ENCODE measurements around the gene SUPT5H. TPM values are rescaled to one million over a fixed set of nuclear protein-coding genes. Genes with fewer than 3 reads are reported as not detected.

The SUPT5H gene
- total and polyA plus RNA-seq, 4 donors, result 35.9 to 158 (median 112) TPM

GRCh38 chr19:39408392-39409207 is 36.8 kb upstream of the SUPT5H start:
- peak overlapping the region; percentile 92 for H3K4me3 ChIP-seq (ENCODE audit: low read depth, low read length)
- no peak for DNase-seq (ENCODE audit: low read depth in 4 of 6, low spot score in 6 of 6)
- peaks cover 10% of the 10 kb centered on the region for H3K36me3 ChIP-seq (ENCODE audit: control insufficient read depth, insufficient read depth, low read length)
- peaks cover 45% of the 10 kb centered on the region for H3K27me3 ChIP-seq (ENCODE audit: control insufficient read depth, insufficient read depth, low read length)
- H3K9me3 ChIP-seq (ENCODE audit: control insufficient read depth, insufficient read depth, low read length), result no peaks in the 10 kb centered on the region
- WGBS (ENCODE audit: insufficient coverage), result 78% methylated on average over 14 of the region's 20 CpGs
- peak overlapping the region; percentile 92 for H3K27ac ChIP-seq (ENCODE audit: low read depth, low read length)
- peaks cover 57% of the 10 kb centered on the region for H3K4me1 ChIP-seq (ENCODE audit: control insufficient read depth, insufficient read depth, low read length)

DNA sequence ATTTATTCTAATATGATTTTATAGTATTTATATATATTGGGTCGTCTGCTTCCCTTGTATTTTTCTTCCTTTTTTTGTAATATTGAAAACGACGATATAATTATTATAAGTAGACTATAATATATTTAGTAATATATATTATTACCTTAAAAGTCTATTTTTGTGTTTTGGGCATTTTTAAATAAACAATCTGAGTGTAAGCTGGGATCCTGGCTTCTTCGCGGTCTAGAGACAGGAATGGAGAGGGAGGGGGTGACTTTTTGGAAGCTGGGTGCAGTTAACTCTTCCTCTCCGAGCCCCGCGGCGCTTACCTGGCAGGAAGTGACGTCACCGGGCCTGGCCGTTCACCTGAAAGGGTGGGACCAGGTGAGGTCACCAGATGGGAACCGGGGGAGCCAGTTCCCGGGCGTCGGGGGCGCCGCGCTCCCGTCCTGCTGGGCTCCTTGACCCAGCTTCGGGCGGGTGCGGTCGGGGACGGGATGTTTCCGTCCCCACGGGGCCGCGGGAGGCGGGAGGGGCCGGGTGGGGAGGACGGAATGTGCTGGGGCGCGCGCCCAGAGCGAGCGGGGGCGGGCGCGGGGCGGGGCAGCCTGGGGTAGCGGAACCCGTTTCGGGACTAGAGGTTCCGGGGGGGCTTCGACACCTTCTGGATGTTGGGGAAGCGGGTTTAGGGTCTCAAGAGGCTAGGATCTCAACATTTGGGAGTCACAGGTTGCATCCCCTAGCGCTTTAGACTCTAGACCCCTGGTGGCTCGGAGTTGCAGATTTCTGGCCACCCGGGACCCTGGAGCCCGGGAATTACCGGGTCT is 36.0 kb upstream of the SUPT5H start:
- peaks cover 42% of the 10 kb centered on the region for H3K27me3 ChIP-seq (ENCODE audit: control insufficient read depth, insufficient read depth, low read length)

GRCh38 chr19:39410017-39410830 is 35.2 kb upstream of the SUPT5H start:
- no peaks in the 10 kb centered on the region for H3K9me3 ChIP-seq (ENCODE audit: control insufficient read depth, insufficient read depth, low read length)
- peaks cover 16% of the 10 kb centered on the region for H3K36me3 ChIP-seq (ENCODE audit: control insufficient read depth, insufficient read depth, low read length)
- H3K4me1 ChIP-seq (ENCODE audit: control insufficient read depth, insufficient read depth, low read length), result peaks cover 67% of the 10 kb centered on the region
- peak overlapping the region; percentile 51 for H3K4me3 ChIP-seq (ENCODE audit: low read depth, low read length)
- DNase-seq (ENCODE audit: low read depth in 4 of 6, low spot score in 6 of 6), result no peak
- H3K27ac ChIP-seq (ENCODE audit: low read depth, low read length), result peak overlapping the region; percentile 98
- peaks cover 42% of the 10 kb centered on the region for H3K27me3 ChIP-seq (ENCODE audit: control insufficient read depth, insufficient read depth, low read length)
- 5% methylated on average over 35 of the region's 35 CpGs for WGBS (ENCODE audit: insufficient coverage)

More for the DNA sequence above, 36.0 kb upstream of the SUPT5H start:
- 1% methylated on average over 42 of the region's 52 CpGs for WGBS (ENCODE audit: insufficient coverage)
- Histone ChIP-seq H3K36me3 (ENCODE audit: control insufficient read depth, insufficient read depth, low read length) (peaks cover 10% of the 10 kb centered on the region), H3K4me1 (ENCODE audit: control insufficient read depth, insufficient read depth, low read length) (peaks cover 59% of the 10 kb centered on the region), H3K9me3 (ENCODE audit: control insufficient read depth, insufficient read depth, low read length) (no peaks in the 10 kb centered on the region), H3K4me3 (ENCODE audit: low read depth, low read length) (peak overlapping the region; percentile 51), H3K27ac (ENCODE audit: low read depth, low read length) (peak overlapping the region; percentile 98)
- peak in 2 of 6 donors; percentile 61 to 69 for DNase-seq (ENCODE audit: low read depth in 4 of 6, low spot score in 6 of 6)

DNA sequence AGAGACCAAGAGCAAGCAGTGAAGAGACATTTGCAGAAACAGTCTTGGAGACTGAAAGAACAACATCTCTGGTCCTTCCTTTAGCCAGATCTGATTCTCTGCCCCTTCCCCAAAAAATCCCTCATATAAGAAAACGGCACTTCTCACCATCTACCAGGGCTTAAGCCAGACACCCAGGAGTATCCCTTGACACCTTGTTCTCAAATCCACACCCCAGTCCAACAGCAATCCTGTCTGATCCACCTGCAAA is 34.6 kb upstream of the SUPT5H start:
- Histone ChIP-seq H3K27ac (ENCODE audit: low read depth, low read length) (peak overlapping the region; percentile 98), H3K4me3 (ENCODE audit: low read depth, low read length) (no peak overlapping the region), H3K36me3 (ENCODE audit: control insufficient read depth, insufficient read depth, low read length) (peaks cover 21% of the 10 kb centered on the region), H3K27me3 (ENCODE audit: control insufficient read depth, insufficient read depth, low read length) (peaks cover 42% of the 10 kb centered on the region), H3K4me1 (ENCODE audit: control insufficient read depth, insufficient read depth, low read length) (peaks cover 72% of the 10 kb centered on the region), H3K9me3 (ENCODE audit: control insufficient read depth, insufficient read depth, low read length) (no peaks in the 10 kb centered on the region)
- WGBS (ENCODE audit: insufficient coverage), result 68% methylated on average over 1 of the region's 1 CpG
- DNase-seq (ENCODE audit: low read depth in 4 of 6, low spot score in 6 of 6), result no peak

- H3K9me3 ChIP-seq (ENCODE audit: control insufficient read depth, insufficient read depth, low read length), result no peaks in the 10 kb centered on the region
- peaks cover 71% of the 10 kb centered on the region for H3K4me1 ChIP-seq (ENCODE audit: control insufficient read depth, insufficient read depth, low read length)
- DNase-seq (ENCODE audit: low read depth in 4 of 6, low spot score in 6 of 6), result peak in 1 of 6 donors; percentile 54
- H3K4me3 ChIP-seq (ENCODE audit: low read depth, low read length), result peak overlapping the region; percentile 91
- H3K27me3 ChIP-seq (ENCODE audit: control insufficient read depth, insufficient read depth, low read length), result peaks cover 38% of the 10 kb centered on the region
- peaks cover 26% of the 10 kb centered on the region for H3K36me3 ChIP-seq (ENCODE audit: control insufficient read depth, insufficient read depth, low read length)
- WGBS (ENCODE audit: insufficient coverage), result 49% methylated on average over 5 of the region's 9 CpGs
- peak overlapping the region; percentile 98 for H3K27ac ChIP-seq (ENCODE audit: low read depth, low read length)
These were observed 34.1 kb upstream of the SUPT5H start for GRCh38 chr19:39411081-39411831.

DNA sequence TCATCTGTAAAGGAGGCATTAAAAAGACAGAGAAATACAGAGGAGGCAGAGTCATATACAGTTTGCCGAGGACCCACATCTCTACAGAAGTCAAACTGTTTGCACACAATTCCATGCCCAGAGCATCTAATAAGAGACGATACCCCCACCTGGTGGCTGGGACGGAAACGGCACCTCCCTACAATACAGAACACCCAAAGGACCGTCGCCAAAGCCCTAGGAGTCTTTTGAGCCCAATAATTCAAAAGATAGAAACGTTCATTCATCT is 33.6 kb upstream of the SUPT5H start:
- Histone ChIP-seq H3K4me3 (ENCODE audit: low read depth, low read length) (peak overlapping the region; percentile 91), H3K36me3 (ENCODE audit: control insufficient read depth, insufficient read depth, low read length) (peaks cover 32% of the 10 kb centered on the region), H3K27me3 (ENCODE audit: control insufficient read depth, insufficient read depth, low read length) (peaks cover 36% of the 10 kb centered on the region), H3K4me1 (ENCODE audit: control insufficient read depth, insufficient read depth, low read length) (peaks cover 69% of the 10 kb centered on the region), H3K27ac (ENCODE audit: low read depth, low read length) (peak overlapping the region; percentile 98), H3K9me3 (ENCODE audit: control insufficient read depth, insufficient read depth, low read length) (no peaks in the 10 kb centered on the region)
- peak in 5 of 6 donors; percentile 74 to 96 (median 80) for DNase-seq (ENCODE audit: low read depth in 4 of 6, low spot score in 6 of 6)
- WGBS (ENCODE audit: insufficient coverage), result 0% methylated on average over 2 of the region's 7 CpGs

GRCh38 chr19:39412100-39412866 is 33.1 kb upstream of the SUPT5H start, which contains the start of gene PLEKHG2:
PLEKHG2 (plus strand) TSS chr19:39412669; CDS start chr19:39414087, 1,418 bp downstream.
- H3K27me3 ChIP-seq (ENCODE audit: control insufficient read depth, insufficient read depth, low read length), result peaks cover 31% of the 10 kb centered on the region
- H3K27ac ChIP-seq (ENCODE audit: low read depth, low read length), result peak within 1 kb of the TSS; percentile 98
- peaks cover 37% of the 10 kb centered on the region for H3K36me3 ChIP-seq (ENCODE audit: control insufficient read depth, insufficient read depth, low read length)
- H3K9me3 ChIP-seq (ENCODE audit: control insufficient read depth, insufficient read depth, low read length), result no peaks in the 10 kb centered on the region
- H3K4me1 ChIP-seq (ENCODE audit: control insufficient read depth, insufficient read depth, low read length), result peaks cover 64% of the 10 kb centered on the region
- H3K4me3 ChIP-seq (ENCODE audit: low read depth, low read length), result peak within 1 kb of the TSS; percentile 91
- peak; percentile 96 to 100 (median 98) for DNase-seq (ENCODE audit: low read depth in 4 of 6, low spot score in 6 of 6)
- WGBS (ENCODE audit: insufficient coverage), result under 1% methylated on average over 53 of the region's 60 CpGs

DNA sequence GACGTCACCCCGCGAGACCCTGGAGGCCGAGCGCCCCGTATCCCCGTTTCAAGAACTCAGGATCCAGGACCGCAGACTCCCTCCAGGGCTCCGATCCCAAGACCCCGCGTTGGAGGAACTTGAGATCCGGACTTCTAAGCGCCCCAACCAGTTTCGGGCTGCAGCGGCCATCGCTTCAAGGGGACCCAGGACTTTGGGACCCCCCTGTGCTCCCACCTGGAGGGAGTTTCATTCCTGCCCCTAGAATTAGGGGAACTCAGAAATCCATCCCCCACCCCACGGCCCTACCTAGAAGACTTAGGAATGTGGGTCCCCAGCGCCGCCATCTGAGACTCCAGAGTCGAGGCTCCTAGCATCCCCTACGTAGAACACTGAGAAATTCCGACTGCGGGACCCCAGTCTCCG is 32.5 kb upstream of the SUPT5H start:
- WGBS (ENCODE audit: insufficient coverage), result 0% methylated on average over 24 of the region's 24 CpGs
- DNase-seq (ENCODE audit: low read depth in 4 of 6, low spot score in 6 of 6), result peak in 1 of 6 donors; percentile 78
- Histone ChIP-seq H3K27me3 (ENCODE audit: control insufficient read depth, insufficient read depth, low read length) (peaks cover 25% of the 10 kb centered on the region), H3K27ac (ENCODE audit: low read depth, low read length) (peak overlapping the region; percentile 98), H3K4me3 (ENCODE audit: low read depth, low read length) (peak overlapping the region; percentile 91), H3K4me1 (ENCODE audit: control insufficient read depth, insufficient read depth, low read length) (peaks cover 58% of the 10 kb centered on the region), H3K9me3 (ENCODE audit: control insufficient read depth, insufficient read depth, low read length) (no peaks in the 10 kb centered on the region), H3K36me3 (ENCODE audit: control insufficient read depth, insufficient read depth, low read length) (peaks cover 40% of the 10 kb centered on the region)

All from spinal cord (tissue), 10 donors.